B cell (primary cell): ENCODE results near the gene SCN8A. TPM values are rescaled to one million over a fixed set of nuclear protein-coding genes. Genes with fewer than 3 reads are reported as not detected.

Experiments
- ATAC-seq: fragments of 200-7000 bp; cut with Tn5 transposase; one replicate; pipeline ENCODE4 v1.10.0; 2021; ENCODE audit warnings: low read depth, mild to moderate bottlenecking, moderate number of reproducible peaks, moderate library complexity
- CTCF ChIA-PET: fragments of 350-600 bp; sonication (Branson Sonifier 250); formaldehyde crosslinking; loops from one replicate; lab custom pipeline; 2021; ENCODE audit warnings: antibody characterized with exemption, inconsistent platforms; lab: Charles Lee
- POLR2A ChIA-PET: fragments of 350-600 bp; sonication (Branson Sonifier 250); formaldehyde crosslinking; loops from one replicate; lab custom pipeline; 2021; ENCODE audit warnings: antibody characterized with exemption; lab: Charles Lee
- DNase-seq: peaks from one replicate; pipeline ENCODE4 v3.0.0; 2013
- H2AFZ ChIP-seq: 2 replicates; pipeline ENCODE4 v1.6.1; 2012; ENCODE audit warnings: mild to moderate bottlenecking, low read depth, low read length; ENCODE audit not compliant: insufficient read depth, poor library complexity, severe bottlenecking
- H3K27ac ChIP-seq, 2 donors: 1 replicate in 1 of 2; 2 replicates in 1 of 2; pipeline ENCODE4 v1.5.1; 2012 to 2013; ENCODE audit warnings: low read length in 2 of 2, mild to moderate bottlenecking in 2 of 2, moderate library complexity in 1 of 2
- H3K27me3 ChIP-seq, 4 experiments: fragments of 200-600 bp in 1 of 4; sonication (generic) in 1 of 4; replicated peaks in 1 of 4; 1 replicate in 2 of 4; 2 replicates in 2 of 4; pipeline versions ENCODE4 v1.6.1 to v1.7.0; 2013 to 2016; ENCODE audit warnings: low read length in 3 of 4, mild to moderate bottlenecking in 2 of 4, mixed read lengths in 1 of 4, moderate library complexity in 1 of 4; ENCODE audit not compliant: insufficient read depth in 4 of 4, control insufficient read depth in 3 of 4; ENCODE audit errors: control extremely low read depth in 1 of 4
- H3K36me3 ChIP-seq, 2 experiments: replicated peaks in 1 of 2; 1 replicate in 1 of 2; 2 replicates in 1 of 2; pipeline versions ENCODE4 v1.6.1 to v1.7.1; 2013; ENCODE audit warnings: low read length in 1 of 2; ENCODE audit not compliant: insufficient read depth in 2 of 2, control insufficient read depth in 1 of 2; ENCODE audit errors: control extremely low read depth in 1 of 2, extremely low read depth in 1 of 2
- H3K4me1 ChIP-seq, 2 donors: fragments of 200-600 bp in 1 of 2; sonication (generic) in 1 of 2; 1 replicate in 1 of 2; 2 replicates in 1 of 2; pipeline versions ENCODE4 v1.5.1 to v1.6.1; 2013 to 2017; ENCODE audit warnings: low read length in 2 of 2; ENCODE audit not compliant: control insufficient read depth in 2 of 2, insufficient read depth in 2 of 2
- H3K4me2 ChIP-seq: replicated peaks from 2 replicates; pipeline ENCODE3; 2012; ENCODE audit warnings: mild to moderate bottlenecking, low read depth, low read length; ENCODE audit not compliant: poor library complexity, severe bottlenecking
- H3K4me3 ChIP-seq, 5 experiments: fragments of 200-600 bp in 1 of 5; sonication (generic) in 1 of 5; 1 replicate in 3 of 5; 2 replicates in 2 of 5; pipeline versions ENCODE4 v1.5.1 to v1.7.0; 2011 to 2016; ENCODE audit warnings: low read length in 4 of 5, mild to moderate bottlenecking in 4 of 5, low read depth in 2 of 5, control low read depth in 1 of 5, moderate library complexity in 1 of 5; ENCODE audit not compliant: insufficient read depth in 1 of 5; ENCODE audit errors: control extremely low read depth in 1 of 5, extremely low read depth in 1 of 5
- H3K79me2 ChIP-seq: fragments of 200-600 bp; sonication (generic); one replicate; pipeline ENCODE4 v1.6.0; 2016; ENCODE audit warnings: low read length; ENCODE audit not compliant: control insufficient read depth, insufficient read depth
- H3K9ac ChIP-seq: fragments of 200-600 bp; sonication (generic); 2 replicates; pipeline ENCODE4 v1.6.1; 2017; ENCODE audit warnings: mild to moderate bottlenecking, low read length, moderate library complexity
- H3K9me3 ChIP-seq, 3 donors: one replicate each; pipeline versions ENCODE4 v1.6.1 to v1.7.1; 2013; ENCODE audit warnings: low read length in 2 of 3; ENCODE audit not compliant: control insufficient read depth in 2 of 3, insufficient read depth in 1 of 3; ENCODE audit errors: control extremely low read depth in 1 of 3
- H4K20me1 ChIP-seq: 2 replicates; pipeline ENCODE4 v1.6.0; 2012; ENCODE audit warnings: mild to moderate bottlenecking, low read length; ENCODE audit not compliant: insufficient read depth, control insufficient read depth, poor library complexity, severe bottlenecking
- H3K27ac Mint-ChIP-seq: one replicate; pipeline ENCODE4 v1.8.0; 2021; ENCODE audit warnings: mixed read lengths
- H3K27me3 Mint-ChIP-seq: one replicate; pipeline ENCODE4 v1.8.0; 2021; ENCODE audit warnings: mixed read lengths
- H3K4me1 Mint-ChIP-seq: one replicate; pipeline ENCODE4 v1.8.0; 2021; ENCODE audit warnings: mixed read lengths
- H3K4me3 Mint-ChIP-seq: one replicate; pipeline ENCODE4 v1.8.0; 2021; ENCODE audit warnings: mixed read lengths
- H3K9me3 Mint-ChIP-seq: one replicate; pipeline ENCODE4 v1.8.0; 2022; ENCODE audit warnings: mixed read lengths; ENCODE audit not compliant: insufficient read depth
- EZH2 ChIP-seq: IDR thresholded peaks from 2 replicates; pipeline ENCODE4 v1.6.1; 2012; ENCODE audit warnings: borderline replicate concordance, low read depth, mild to moderate bottlenecking, moderate library complexity, low read length; ENCODE audit not compliant: insufficient read depth, poor library complexity, severe bottlenecking
- WGBS: methylation state at CpG from one replicate; pipeline ENCODE4 v1.1.5; 2013; ENCODE audit warnings: missing lambda C conversion rate; ENCODE audit not compliant: insufficient coverage; 5-methylcytosine and 5-hydroxymethylcytosine counted together
- intact Hi-C: fragments of 100-400 bp; cut with micrococcal nuclease; formaldehyde crosslinking; loops from one replicate; pipeline ENCODE4 v1.10.0; 2022
- polyA plus RNA-seq: library from polyadenylated mRNA; depleted of rRNA; stranded (reverse); fragments of >200 nt; gene quantifications from 2 replicates; pipeline ENCODE4 v1.2.3, GENCODE V29; 2012
- total RNA-seq, 2 donors: library from RNA; stranded (reverse); fragments of 120-200 nt in 1 of 2; gene quantifications; 1 replicate in 1 of 2; 2 replicates in 1 of 2; pipeline versions ENCODE4 v1.2.3 to v1.2.4, GENCODE V29; 2013 to 2022
- TF ChIP-seq, protein P1 (sequence below): fragments of 200-600 bp; IDR thresholded peaks from one replicate; pipeline ENCODE4 v1.8.0; 2022; ENCODE audit warnings: antibody characterized with exemption, mild to moderate bottlenecking

Gene SCN8A
- total and polyA plus RNA-seq, 2 donors (not counting 1 experiment from before 2014, with no cell fraction given), result 0.78 to 1.0 TPM

DNA sequence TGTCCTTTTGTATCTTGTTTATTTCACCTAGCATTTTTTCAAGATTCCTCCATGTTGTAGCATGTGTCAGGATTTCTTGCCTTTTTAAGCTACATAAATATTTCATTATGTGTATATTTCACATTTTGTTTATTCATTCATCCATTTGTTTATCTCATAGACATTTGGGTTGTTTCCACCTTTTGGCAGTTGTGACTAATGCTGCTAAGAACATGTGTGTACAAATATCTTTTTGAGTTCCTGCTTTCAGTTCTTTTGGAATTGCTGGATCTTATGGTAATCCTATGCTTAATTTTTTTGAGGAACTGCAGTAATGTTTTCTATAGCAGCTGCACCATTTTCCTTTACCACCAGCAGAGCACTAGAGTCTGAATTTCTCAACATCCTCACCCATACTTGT, 62.4 kb downstream of the SCN8A start:
- peaks cover 0 to 17% (median 0%) of the 10 kb centered on the region in 3 donors for H3K9me3 ChIP-seq
- ATAC-seq (no peak), DNase-seq (no peak)
- H3K4me3 Mint-ChIP-seq, result no peak overlapping the region
- no peaks in the 10 kb centered on the region for H3K79me2 ChIP-seq
- intact Hi-C loops, result no loop called here
- no peaks in the 10 kb centered on the region for H3K36me3 ChIP-seq
- H3K4me1 Mint-ChIP-seq, result no peaks in the 10 kb centered on the region
- peaks cover 6% of the 10 kb centered on the region for H3K9me3 Mint-ChIP-seq
- peaks cover 24% of the 10 kb centered on the region for H3K27me3 Mint-ChIP-seq
- H3K27ac ChIP-seq, result no peak overlapping the region
- POLR2A ChIA-PET, result no interaction called here
- TF ChIP-seq, protein P1, sequence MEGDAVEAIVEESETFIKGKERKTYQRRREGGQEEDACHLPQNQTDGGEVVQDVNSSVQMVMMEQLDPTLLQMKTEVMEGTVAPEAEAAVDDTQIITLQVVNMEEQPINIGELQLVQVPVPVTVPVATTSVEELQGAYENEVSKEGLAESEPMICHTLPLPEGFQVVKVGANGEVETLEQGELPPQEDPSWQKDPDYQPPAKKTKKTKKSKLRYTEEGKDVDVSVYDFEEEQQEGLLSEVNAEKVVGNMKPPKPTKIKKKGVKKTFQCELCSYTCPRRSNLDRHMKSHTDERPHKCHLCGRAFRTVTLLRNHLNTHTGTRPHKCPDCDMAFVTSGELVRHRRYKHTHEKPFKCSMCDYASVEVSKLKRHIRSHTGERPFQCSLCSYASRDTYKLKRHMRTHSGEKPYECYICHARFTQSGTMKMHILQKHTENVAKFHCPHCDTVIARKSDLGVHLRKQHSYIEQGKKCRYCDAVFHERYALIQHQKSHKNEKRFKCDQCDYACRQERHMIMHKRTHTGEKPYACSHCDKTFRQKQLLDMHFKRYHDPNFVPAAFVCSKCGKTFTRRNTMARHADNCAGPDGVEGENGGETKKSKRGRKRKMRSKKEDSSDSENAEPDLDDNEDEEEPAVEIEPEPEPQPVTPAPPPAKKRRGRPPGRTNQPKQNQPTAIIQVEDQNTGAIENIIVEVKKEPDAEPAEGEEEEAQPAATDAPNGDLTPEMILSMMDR, result no peak
- no peak for TF ChIP-seq EZH2
- CTCF ChIA-PET, result no interaction called here
- H2AFZ ChIP-seq, result no peak overlapping the region
- no peak overlapping the region for H3K27ac Mint-ChIP-seq
- peaks cover 0 to 10% (median 2%) of the 10 kb centered on the region in 4 experiments for H3K27me3 ChIP-seq
- H4K20me1 ChIP-seq, result no peaks in the 10 kb centered on the region
- no peak overlapping the region for H3K4me3 ChIP-seq
- no peaks in the 10 kb centered on the region for H3K4me1 ChIP-seq
- H3K9ac ChIP-seq, result no peak overlapping the region
- H3K4me2 ChIP-seq, result no peak overlapping the region

DNA sequence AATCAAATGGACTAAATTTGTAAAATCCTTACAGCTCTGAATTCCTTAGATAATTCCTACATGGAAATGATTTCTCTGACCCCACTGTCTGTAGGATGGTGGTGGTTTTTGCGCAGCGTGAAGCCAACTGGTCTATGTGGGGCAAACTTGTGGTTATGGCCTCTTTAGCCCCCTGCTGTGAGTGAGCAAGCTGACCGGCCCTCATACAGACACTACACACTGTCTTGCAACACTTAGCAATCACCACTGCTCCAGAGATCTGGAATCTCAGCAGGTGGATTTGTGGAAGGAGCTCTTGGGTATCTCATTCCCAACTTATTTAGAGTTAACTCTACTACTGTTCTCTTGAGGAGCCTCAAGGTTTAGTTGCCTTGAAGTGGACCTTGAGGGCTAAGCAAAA, 70.2 kb downstream of the SCN8A start:
- H2AFZ ChIP-seq, result no peak overlapping the region
- H4K20me1 ChIP-seq, result no peaks in the 10 kb centered on the region
- Mint-ChIP-seq H3K4me3 (no peak overlapping the region), H3K27me3 (peaks cover 30% of the 10 kb centered on the region), H3K4me1 (no peaks in the 10 kb centered on the region), H3K27ac (no peak overlapping the region), H3K9me3 (peaks cover 2% of the 10 kb centered on the region)
- ChIA-PET CTCF (no interaction called here), POLR2A (no interaction called here)
- intact Hi-C loops, result no loop called here
- H3K79me2 ChIP-seq, result no peaks in the 10 kb centered on the region
- WGBS, result no CpG with 5 or more reads among the region's 3 CpGs
- no peak overlapping the region for H3K4me2 ChIP-seq
- H3K9me3 ChIP-seq, result no peaks in the 10 kb centered on the region
- no peak for TF ChIP-seq EZH2
- TF ChIP-seq, protein P1, result no peak
- H3K4me3 ChIP-seq, result no peak overlapping the region
- no peak overlapping the region for H3K9ac ChIP-seq
- H3K36me3 ChIP-seq, result no peaks in the 10 kb centered on the region
- peaks cover 0 to 2% (median 0%) of the 10 kb centered on the region in 4 experiments for H3K27me3 ChIP-seq
- H3K4me1 ChIP-seq, result no peaks in the 10 kb centered on the region
- ATAC-seq, result no peak
- DNase-seq, result no peak
- H3K27ac ChIP-seq, result no peak overlapping the region
